Bronchial epithelial cell (primary cell): ENCODE results near the gene EFCAB8. TPM values are rescaled to one million over a fixed set of nuclear protein-coding genes. Genes with fewer than 3 reads are reported as not detected.

ENCODE experiments used
- DNase-seq: peaks from one replicate; pipeline ENCODE4 v3.0.0-alpha.2; 2010; ENCODE audit warnings: low read depth
- FAIRE-seq: peaks from 2 replicates; lab custom pipeline; 2011; peaks lifted over from hg19 to GRCh38; lab: Jason Lieb, UNC
- H3K27me3 ChIP-seq: 2 replicates; pipeline ENCODE4 v1.5.1; 2011; ENCODE audit warnings: low read length; ENCODE audit not compliant: control insufficient read depth, insufficient read depth
- H3K36me3 ChIP-seq: 2 replicates; pipeline ENCODE4 v1.5.1; 2011; ENCODE audit warnings: low read length; ENCODE audit not compliant: control insufficient read depth, insufficient read depth
- H3K4me3 ChIP-seq: 2 replicates; pipeline ENCODE4 v1.5.1; 2011; ENCODE audit warnings: mild to moderate bottlenecking, low read depth, low read length, control low read depth
- CTCF ChIP-seq: IDR thresholded peaks from 2 replicates; pipeline ENCODE4 v1.5.1; 2011; ENCODE audit warnings: mild to moderate bottlenecking, moderate library complexity, low read length, control low read depth, inconsistent platforms; ENCODE audit not compliant: insufficient read depth, severe bottlenecking
- total RNA-seq: library from RNA; depleted of rRNA; stranded (reverse); fragments of >200 nt; gene quantifications from 2 replicates; pipeline ENCODE4 v1.2.1, GENCODE V29; 2014

The EFCAB8 gene
- total RNA-seq, 1 donor from 2014 or later = under 0.01 TPM

GRCh38 chr20:32977281-32978008 lies 118.7 kb downstream of the EFCAB8 start:
- TF ChIP-seq CTCF = no peak
- no peak for DNase-seq
- FAIRE-seq = no peak
- Histone ChIP-seq H3K36me3 (no peaks in the 10 kb centered on the region), H3K27me3 (no peaks in the 10 kb centered on the region), H3K4me3 (no peak overlapping the region)

GRCh38 chr20:32978009-32978335 lies 119.2 kb downstream of the EFCAB8 start:
- no peak for DNase-seq
- no peak for TF ChIP-seq CTCF
- Histone ChIP-seq H3K4me3 (no peak overlapping the region), H3K36me3 (no peaks in the 10 kb centered on the region), H3K27me3 (no peaks in the 10 kb centered on the region)
- no peak for FAIRE-seq

- DNase-seq (no peak), FAIRE-seq (no peak)
- TF ChIP-seq CTCF = no peak
- Histone ChIP-seq H3K36me3 (no peaks in the 10 kb centered on the region), H3K27me3 (no peaks in the 10 kb centered on the region), H3K4me3 (no peak overlapping the region)
These were observed 120.7 kb downstream of the EFCAB8 start for GRCh38 chr20:32979201-32979998.

- no peak for TF ChIP-seq CTCF
- H3K4me3 ChIP-seq = no peak overlapping the region
- no peaks in the 10 kb centered on the region for H3K27me3 ChIP-seq
- FAIRE-seq (no peak), DNase-seq (no peak)
- H3K36me3 ChIP-seq = no peaks in the 10 kb centered on the region
These were observed 121.6 kb downstream of the EFCAB8 start for GRCh38 chr20:32980131-32980941.

- H3K36me3 ChIP-seq = no peaks in the 10 kb centered on the region
- FAIRE-seq = no peak
- no peak overlapping the region for H3K4me3 ChIP-seq
- DNase-seq = no peak
- TF ChIP-seq CTCF = no peak
- no peaks in the 10 kb centered on the region for H3K27me3 ChIP-seq
These were observed 122.3 kb downstream of the EFCAB8 start for GRCh38 chr20:32980990-32981389.
